B cell (primary cell): ENCODE results near the gene LMAN1L. TPM values are rescaled to one million over a fixed set of nuclear protein-coding genes. Genes with fewer than 3 reads are reported as not detected.

Experiments
- ATAC-seq: fragments of 200-7000 bp; cut with Tn5 transposase; one replicate; pipeline ENCODE4 v1.10.0; 2021; ENCODE audit warnings: low read depth, mild to moderate bottlenecking, moderate number of reproducible peaks, moderate library complexity
- CTCF ChIA-PET: fragments of 350-600 bp; sonication (Branson Sonifier 250); formaldehyde crosslinking; loops from one replicate; lab custom pipeline; 2021; ENCODE audit warnings: antibody characterized with exemption, inconsistent platforms; lab: Charles Lee
- POLR2A ChIA-PET: fragments of 350-600 bp; sonication (Branson Sonifier 250); formaldehyde crosslinking; loops from one replicate; lab custom pipeline; 2021; ENCODE audit warnings: antibody characterized with exemption; lab: Charles Lee
- DNase-seq: peaks from one replicate; pipeline ENCODE4 v3.0.0; 2013
- H2AFZ ChIP-seq: 2 replicates; pipeline ENCODE4 v1.6.1; 2012; ENCODE audit warnings: mild to moderate bottlenecking, low read depth, low read length; ENCODE audit not compliant: insufficient read depth, poor library complexity, severe bottlenecking
- H3K27ac ChIP-seq, 2 donors: 1 replicate in 1 of 2; 2 replicates in 1 of 2; pipeline ENCODE4 v1.5.1; 2012 to 2013; ENCODE audit warnings: low read length in 2 of 2, mild to moderate bottlenecking in 2 of 2, moderate library complexity in 1 of 2
- H3K27me3 ChIP-seq, 4 experiments: fragments of 200-600 bp in 1 of 4; sonication (generic) in 1 of 4; replicated peaks in 1 of 4; 1 replicate in 2 of 4; 2 replicates in 2 of 4; pipeline versions ENCODE4 v1.6.1 to v1.7.0; 2013 to 2016; ENCODE audit warnings: low read length in 3 of 4, mild to moderate bottlenecking in 2 of 4, mixed read lengths in 1 of 4, moderate library complexity in 1 of 4; ENCODE audit not compliant: insufficient read depth in 4 of 4, control insufficient read depth in 3 of 4; ENCODE audit errors: control extremely low read depth in 1 of 4
- H3K36me3 ChIP-seq, 2 experiments: replicated peaks in 1 of 2; 1 replicate in 1 of 2; 2 replicates in 1 of 2; pipeline versions ENCODE4 v1.6.1 to v1.7.1; 2013; ENCODE audit warnings: low read length in 1 of 2; ENCODE audit not compliant: insufficient read depth in 2 of 2, control insufficient read depth in 1 of 2; ENCODE audit errors: control extremely low read depth in 1 of 2, extremely low read depth in 1 of 2
- H3K4me1 ChIP-seq, 2 donors: fragments of 200-600 bp in 1 of 2; sonication (generic) in 1 of 2; 1 replicate in 1 of 2; 2 replicates in 1 of 2; pipeline versions ENCODE4 v1.5.1 to v1.6.1; 2013 to 2017; ENCODE audit warnings: low read length in 2 of 2; ENCODE audit not compliant: control insufficient read depth in 2 of 2, insufficient read depth in 2 of 2
- H3K4me2 ChIP-seq: replicated peaks from 2 replicates; pipeline ENCODE3; 2012; ENCODE audit warnings: mild to moderate bottlenecking, low read depth, low read length; ENCODE audit not compliant: poor library complexity, severe bottlenecking
- H3K4me3 ChIP-seq, 5 experiments: fragments of 200-600 bp in 1 of 5; sonication (generic) in 1 of 5; 1 replicate in 3 of 5; 2 replicates in 2 of 5; pipeline versions ENCODE4 v1.5.1 to v1.7.0; 2011 to 2016; ENCODE audit warnings: low read length in 4 of 5, mild to moderate bottlenecking in 4 of 5, low read depth in 2 of 5, control low read depth in 1 of 5, moderate library complexity in 1 of 5; ENCODE audit not compliant: insufficient read depth in 1 of 5; ENCODE audit errors: control extremely low read depth in 1 of 5, extremely low read depth in 1 of 5
- H3K79me2 ChIP-seq: fragments of 200-600 bp; sonication (generic); one replicate; pipeline ENCODE4 v1.6.0; 2016; ENCODE audit warnings: low read length; ENCODE audit not compliant: control insufficient read depth, insufficient read depth
- H3K9ac ChIP-seq: fragments of 200-600 bp; sonication (generic); 2 replicates; pipeline ENCODE4 v1.6.1; 2017; ENCODE audit warnings: mild to moderate bottlenecking, low read length, moderate library complexity
- H3K9me3 ChIP-seq, 3 donors: one replicate each; pipeline versions ENCODE4 v1.6.1 to v1.7.1; 2013; ENCODE audit warnings: low read length in 2 of 3; ENCODE audit not compliant: control insufficient read depth in 2 of 3, insufficient read depth in 1 of 3; ENCODE audit errors: control extremely low read depth in 1 of 3
- H4K20me1 ChIP-seq: 2 replicates; pipeline ENCODE4 v1.6.0; 2012; ENCODE audit warnings: mild to moderate bottlenecking, low read length; ENCODE audit not compliant: insufficient read depth, control insufficient read depth, poor library complexity, severe bottlenecking
- H3K27ac Mint-ChIP-seq: one replicate; pipeline ENCODE4 v1.8.0; 2021; ENCODE audit warnings: mixed read lengths
- H3K27me3 Mint-ChIP-seq: one replicate; pipeline ENCODE4 v1.8.0; 2021; ENCODE audit warnings: mixed read lengths
- H3K4me1 Mint-ChIP-seq: one replicate; pipeline ENCODE4 v1.8.0; 2021; ENCODE audit warnings: mixed read lengths
- H3K4me3 Mint-ChIP-seq: one replicate; pipeline ENCODE4 v1.8.0; 2021; ENCODE audit warnings: mixed read lengths
- H3K9me3 Mint-ChIP-seq: one replicate; pipeline ENCODE4 v1.8.0; 2022; ENCODE audit warnings: mixed read lengths; ENCODE audit not compliant: insufficient read depth
- EZH2 ChIP-seq: IDR thresholded peaks from 2 replicates; pipeline ENCODE4 v1.6.1; 2012; ENCODE audit warnings: borderline replicate concordance, low read depth, mild to moderate bottlenecking, moderate library complexity, low read length; ENCODE audit not compliant: insufficient read depth, poor library complexity, severe bottlenecking
- whole genome bisulfite sequencing: methylation state at CpG from one replicate; pipeline ENCODE4 v1.1.5; 2013; ENCODE audit warnings: missing lambda C conversion rate; ENCODE audit not compliant: insufficient coverage; 5-methylcytosine and 5-hydroxymethylcytosine counted together
- intact Hi-C: fragments of 100-400 bp; cut with micrococcal nuclease; formaldehyde crosslinking; loops from one replicate; pipeline ENCODE4 v1.10.0; 2022
- polyA plus RNA-seq: library from polyadenylated mRNA; depleted of rRNA; stranded (reverse); fragments of >200 nt; gene quantifications from 2 replicates; pipeline ENCODE4 v1.2.3, GENCODE V29; 2012
- total RNA-seq, 2 donors: library from RNA; stranded (reverse); fragments of 120-200 nt in 1 of 2; gene quantifications; 1 replicate in 1 of 2; 2 replicates in 1 of 2; pipeline versions ENCODE4 v1.2.3 to v1.2.4, GENCODE V29; 2013 to 2022
- TF ChIP-seq, protein P1 (sequence below): fragments of 200-600 bp; IDR thresholded peaks from one replicate; pipeline ENCODE4 v1.8.0; 2022; ENCODE audit warnings: antibody characterized with exemption, mild to moderate bottlenecking

LMAN1L gene
- total and polyA plus RNA-seq, 2 donors (not counting 1 experiment from before 2014, with no cell fraction given), result 0.60 to 1.1 TPM

- H4K20me1 ChIP-seq, result no peaks in the 10 kb centered on the region
- intact Hi-C loops, result no loop called here
- no peak overlapping the region for H3K4me3 Mint-ChIP-seq
- no peak for ATAC-seq
- H3K9ac ChIP-seq, result no peak overlapping the region
- no peaks in the 10 kb centered on the region for H3K9me3 ChIP-seq
- peaks cover 45% of the 10 kb centered on the region for H3K4me1 Mint-ChIP-seq
- CTCF ChIA-PET, result interaction anchor here (1.0 kb wide), 2 partner anchors 16 to 24 kb away, joined by 3 read pairs; no protein-coding TSS in a partner anchor
- no peak overlapping the region for H3K4me3 ChIP-seq
- peaks cover 23% of the 10 kb centered on the region for H3K79me2 ChIP-seq
- H3K9me3 Mint-ChIP-seq, result no peaks in the 10 kb centered on the region
- H3K27ac ChIP-seq, result no peak overlapping the region
- no peak overlapping the region for H3K27ac Mint-ChIP-seq
- H3K27me3 Mint-ChIP-seq, result no peaks in the 10 kb centered on the region
- no peaks in the 10 kb centered on the region for H3K36me3 ChIP-seq
- H3K4me2 ChIP-seq, result no peak overlapping the region
- no peak for TF ChIP-seq EZH2
- TF ChIP-seq, protein P1, sequence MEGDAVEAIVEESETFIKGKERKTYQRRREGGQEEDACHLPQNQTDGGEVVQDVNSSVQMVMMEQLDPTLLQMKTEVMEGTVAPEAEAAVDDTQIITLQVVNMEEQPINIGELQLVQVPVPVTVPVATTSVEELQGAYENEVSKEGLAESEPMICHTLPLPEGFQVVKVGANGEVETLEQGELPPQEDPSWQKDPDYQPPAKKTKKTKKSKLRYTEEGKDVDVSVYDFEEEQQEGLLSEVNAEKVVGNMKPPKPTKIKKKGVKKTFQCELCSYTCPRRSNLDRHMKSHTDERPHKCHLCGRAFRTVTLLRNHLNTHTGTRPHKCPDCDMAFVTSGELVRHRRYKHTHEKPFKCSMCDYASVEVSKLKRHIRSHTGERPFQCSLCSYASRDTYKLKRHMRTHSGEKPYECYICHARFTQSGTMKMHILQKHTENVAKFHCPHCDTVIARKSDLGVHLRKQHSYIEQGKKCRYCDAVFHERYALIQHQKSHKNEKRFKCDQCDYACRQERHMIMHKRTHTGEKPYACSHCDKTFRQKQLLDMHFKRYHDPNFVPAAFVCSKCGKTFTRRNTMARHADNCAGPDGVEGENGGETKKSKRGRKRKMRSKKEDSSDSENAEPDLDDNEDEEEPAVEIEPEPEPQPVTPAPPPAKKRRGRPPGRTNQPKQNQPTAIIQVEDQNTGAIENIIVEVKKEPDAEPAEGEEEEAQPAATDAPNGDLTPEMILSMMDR, result no peak
- DNase-seq, result no peak
- H2AFZ ChIP-seq, result no peak overlapping the region
- H3K27me3 ChIP-seq, result peaks cover 0 to 11% (median 2%) of the 10 kb centered on the region in 4 experiments
- peaks cover 35 to 52% of the 10 kb centered on the region in 2 donors for H3K4me1 ChIP-seq
- POLR2A ChIA-PET, result no interaction called here
- WGBS, result 66% methylated on average over 9 of the region's 9 CpGs
These were observed 4.7 kb downstream of the LMAN1L start for GRCh38 chr15:74817370-74817737.

DNA sequence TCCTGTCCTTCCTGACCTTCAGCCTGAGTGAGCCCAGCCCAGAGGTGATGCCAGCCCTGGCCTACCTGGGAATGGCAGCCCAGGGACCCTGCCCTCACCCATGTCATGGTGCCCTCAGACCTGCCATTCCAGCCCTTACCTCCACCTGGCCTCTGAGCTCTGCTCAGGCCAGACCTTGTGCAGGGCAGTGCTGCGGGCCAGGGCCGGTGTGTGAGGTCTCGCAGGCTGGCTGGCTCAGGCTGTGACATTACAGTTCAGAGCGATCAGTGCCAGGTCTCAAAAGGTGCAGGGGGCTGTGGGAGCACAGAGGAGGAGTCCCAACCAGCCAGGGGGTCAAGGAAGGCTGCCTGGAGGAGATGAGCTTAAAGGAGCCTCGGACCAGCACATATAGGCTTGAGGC lies 7.4 kb downstream of the LMAN1L start:
- Histone ChIP-seq H3K4me2 (peak overlapping the region; percentile 81), H3K4me1 (peaks cover 35 to 52% of the 10 kb centered on the region in 2 donors), H3K9ac (no peak overlapping the region), H3K79me2 (peaks cover 23% of the 10 kb centered on the region), H3K36me3 (no peaks in the 10 kb centered on the region), H3K4me3 (no peak overlapping the region), H2AFZ (no peak overlapping the region), H4K20me1 (no peaks in the 10 kb centered on the region), H3K9me3 (peaks cover 0 to 2% (median 0%) of the 10 kb centered on the region in 3 donors), H3K27me3 (peaks cover 0 to 14% (median 2%) of the 10 kb centered on the region in 4 experiments), H3K27ac (no peak overlapping the region)
- H3K4me1 Mint-ChIP-seq, result peaks cover 48% of the 10 kb centered on the region
- peaks cover 6% of the 10 kb centered on the region for H3K27me3 Mint-ChIP-seq
- DNase-seq (no peak), ATAC-seq (no peak)
- H3K4me3 Mint-ChIP-seq, result peak overlapping the region; percentile 64
- WGBS, result 100% methylated on average over 4 of the region's 5 CpGs
- ChIA-PET CTCF (interaction anchor here (0.8 to 3.1 kb wide), 5 partner anchors 13 to 188 kb away, joined by 3 to 30 read pairs (median 7); no protein-coding TSS in a partner anchor), POLR2A (no interaction called here)
- intact Hi-C loops, result no loop called here
- H3K9me3 Mint-ChIP-seq, result no peaks in the 10 kb centered on the region
- no peak for TF ChIP-seq EZH2
- TF ChIP-seq, protein P1, result no peak
- H3K27ac Mint-ChIP-seq, result no peak overlapping the region
